ENCODE data around the gene PRKAR1B.

PRKAR1B gene

DNA sequence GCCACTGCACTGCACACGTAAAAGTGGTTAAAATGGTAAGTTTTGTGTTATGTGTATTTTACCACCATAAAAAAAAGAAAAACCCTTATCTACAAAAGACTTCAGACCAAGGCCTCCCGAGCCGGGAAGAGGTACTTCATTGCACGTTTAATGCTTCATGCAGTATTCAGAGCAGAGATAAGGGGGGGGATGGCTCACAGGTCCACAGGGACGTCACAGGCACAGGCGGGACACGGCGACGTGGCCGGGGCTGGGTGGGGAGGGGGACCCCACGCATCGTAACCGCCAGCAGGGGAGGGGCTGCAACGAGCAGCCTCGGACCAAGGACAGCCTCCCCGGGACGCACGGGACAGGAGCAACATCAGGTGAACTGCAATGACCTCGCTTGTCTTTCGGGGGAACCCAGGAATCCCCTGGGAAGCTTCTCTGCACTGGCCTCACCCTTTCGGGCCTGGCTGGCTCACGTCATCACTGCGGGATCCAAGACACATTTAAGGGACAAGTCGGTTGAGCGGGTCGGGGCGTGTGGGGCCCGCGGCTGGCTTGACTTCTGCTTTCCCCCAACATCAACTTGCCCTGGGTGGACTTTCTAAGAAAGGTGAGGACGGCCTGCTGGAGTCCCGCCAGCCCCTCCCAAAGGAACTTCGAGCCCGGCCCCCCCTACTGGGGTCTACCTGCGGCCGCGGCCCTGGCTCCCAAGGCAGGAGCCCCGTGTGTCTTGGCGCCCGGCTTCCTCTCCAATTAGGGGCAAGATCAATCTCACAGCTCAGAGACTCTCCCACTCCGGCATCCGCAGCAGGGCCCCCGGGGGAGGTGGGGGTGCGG is 177.8 kb downstream of the PRKAR1B start:
- H3K36me3 ChIP-seq (ENCODE audit: low read depth) = no peaks in the 10 kb centered on the region
- no peaks in the 10 kb centered on the region for H3K9me3 ChIP-seq (ENCODE audit: severe bottlenecking)
- no peak overlapping the region for H3K4me3 ChIP-seq (ENCODE audit: severe bottlenecking)
- DNase-seq (ENCODE audit: low spot score) = no peak
- H3K27me3 ChIP-seq (ENCODE audit: insufficient read depth, poor library complexity, severe bottlenecking) = no peaks in the 10 kb centered on the region
- no peak for ATAC-seq (ENCODE audit: low read depth)
- H3K4me1 ChIP-seq (ENCODE audit: insufficient read depth, poor library complexity, severe bottlenecking) = no peaks in the 10 kb centered on the region
- H3K27ac ChIP-seq (ENCODE audit: poor library complexity, severe bottlenecking) = no peak overlapping the region
- TF ChIP-seq, protein P1, sequence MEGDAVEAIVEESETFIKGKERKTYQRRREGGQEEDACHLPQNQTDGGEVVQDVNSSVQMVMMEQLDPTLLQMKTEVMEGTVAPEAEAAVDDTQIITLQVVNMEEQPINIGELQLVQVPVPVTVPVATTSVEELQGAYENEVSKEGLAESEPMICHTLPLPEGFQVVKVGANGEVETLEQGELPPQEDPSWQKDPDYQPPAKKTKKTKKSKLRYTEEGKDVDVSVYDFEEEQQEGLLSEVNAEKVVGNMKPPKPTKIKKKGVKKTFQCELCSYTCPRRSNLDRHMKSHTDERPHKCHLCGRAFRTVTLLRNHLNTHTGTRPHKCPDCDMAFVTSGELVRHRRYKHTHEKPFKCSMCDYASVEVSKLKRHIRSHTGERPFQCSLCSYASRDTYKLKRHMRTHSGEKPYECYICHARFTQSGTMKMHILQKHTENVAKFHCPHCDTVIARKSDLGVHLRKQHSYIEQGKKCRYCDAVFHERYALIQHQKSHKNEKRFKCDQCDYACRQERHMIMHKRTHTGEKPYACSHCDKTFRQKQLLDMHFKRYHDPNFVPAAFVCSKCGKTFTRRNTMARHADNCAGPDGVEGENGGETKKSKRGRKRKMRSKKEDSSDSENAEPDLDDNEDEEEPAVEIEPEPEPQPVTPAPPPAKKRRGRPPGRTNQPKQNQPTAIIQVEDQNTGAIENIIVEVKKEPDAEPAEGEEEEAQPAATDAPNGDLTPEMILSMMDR (IDR thresholded peaks at IDR 0.05; ENCODE audit: poor library complexity, severe bottlenecking) = no peak

DNA sequence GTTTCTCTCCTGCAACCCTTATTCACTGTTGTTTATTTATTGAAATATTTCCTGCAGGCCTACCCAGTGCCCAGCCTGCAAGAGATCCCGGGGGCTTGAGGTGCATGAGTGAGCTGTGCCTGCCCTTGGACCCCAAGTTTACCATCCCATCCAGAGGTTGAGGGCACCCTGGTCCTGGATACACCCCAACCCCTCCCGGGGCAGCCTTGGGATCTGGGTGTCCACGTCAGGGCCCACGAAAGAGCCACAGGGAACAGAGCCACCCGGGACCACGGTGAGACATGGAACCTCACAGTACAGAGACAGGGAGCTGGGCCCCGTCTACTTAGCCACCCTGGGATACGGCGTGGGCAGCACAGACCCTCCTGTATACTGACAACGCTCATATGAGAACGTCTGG is 178.7 kb downstream of the PRKAR1B start:
- Histone ChIP-seq H3K27me3 (ENCODE audit: insufficient read depth, poor library complexity, severe bottlenecking) (no peaks in the 10 kb centered on the region), H3K4me3 (ENCODE audit: severe bottlenecking) (no peak overlapping the region), H3K27ac (ENCODE audit: poor library complexity, severe bottlenecking) (no peak overlapping the region), H3K4me1 (ENCODE audit: insufficient read depth, poor library complexity, severe bottlenecking) (no peaks in the 10 kb centered on the region), H3K36me3 (ENCODE audit: low read depth) (no peaks in the 10 kb centered on the region), H3K9me3 (ENCODE audit: severe bottlenecking) (no peaks in the 10 kb centered on the region)
- ATAC-seq (ENCODE audit: low read depth) = no peak
- TF ChIP-seq, protein P1 (IDR thresholded peaks at IDR 0.05; ENCODE audit: poor library complexity, severe bottlenecking) = no peak
- DNase-seq (ENCODE audit: low spot score) = no peak

DNA sequence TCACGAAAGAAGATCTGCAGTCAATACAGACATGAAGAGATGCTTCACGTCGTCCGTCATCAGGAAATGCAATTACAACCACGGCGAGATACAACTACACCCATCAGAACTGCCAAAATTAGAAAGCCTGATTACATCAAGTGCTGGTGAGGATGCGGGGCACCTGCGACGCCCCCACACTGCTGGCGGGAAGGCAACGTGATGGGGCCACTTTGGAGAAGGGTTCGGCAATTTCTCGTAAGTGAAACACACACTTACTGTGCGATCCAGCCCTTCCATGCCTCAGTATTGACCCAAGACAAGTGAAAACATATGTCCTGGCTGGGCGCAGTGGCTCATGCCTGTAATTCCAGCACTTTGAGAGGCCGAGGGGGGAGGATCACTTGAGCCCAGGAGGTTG is 181.6 kb downstream of the PRKAR1B start:
- Histone ChIP-seq H3K4me3 (ENCODE audit: severe bottlenecking) (no peak overlapping the region), H3K36me3 (ENCODE audit: low read depth) (no peaks in the 10 kb centered on the region), H3K9me3 (ENCODE audit: severe bottlenecking) (no peaks in the 10 kb centered on the region), H3K27me3 (ENCODE audit: insufficient read depth, poor library complexity, severe bottlenecking) (no peaks in the 10 kb centered on the region), H3K27ac (ENCODE audit: poor library complexity, severe bottlenecking) (no peak overlapping the region), H3K4me1 (ENCODE audit: insufficient read depth, poor library complexity, severe bottlenecking) (peaks cover 11% of the 10 kb centered on the region)
- ATAC-seq (ENCODE audit: low read depth) (no peak), DNase-seq (ENCODE audit: low spot score) (no peak)
- TF ChIP-seq, protein P1 (IDR thresholded peaks at IDR 0.05; ENCODE audit: poor library complexity, severe bottlenecking) = no peak

DNA sequence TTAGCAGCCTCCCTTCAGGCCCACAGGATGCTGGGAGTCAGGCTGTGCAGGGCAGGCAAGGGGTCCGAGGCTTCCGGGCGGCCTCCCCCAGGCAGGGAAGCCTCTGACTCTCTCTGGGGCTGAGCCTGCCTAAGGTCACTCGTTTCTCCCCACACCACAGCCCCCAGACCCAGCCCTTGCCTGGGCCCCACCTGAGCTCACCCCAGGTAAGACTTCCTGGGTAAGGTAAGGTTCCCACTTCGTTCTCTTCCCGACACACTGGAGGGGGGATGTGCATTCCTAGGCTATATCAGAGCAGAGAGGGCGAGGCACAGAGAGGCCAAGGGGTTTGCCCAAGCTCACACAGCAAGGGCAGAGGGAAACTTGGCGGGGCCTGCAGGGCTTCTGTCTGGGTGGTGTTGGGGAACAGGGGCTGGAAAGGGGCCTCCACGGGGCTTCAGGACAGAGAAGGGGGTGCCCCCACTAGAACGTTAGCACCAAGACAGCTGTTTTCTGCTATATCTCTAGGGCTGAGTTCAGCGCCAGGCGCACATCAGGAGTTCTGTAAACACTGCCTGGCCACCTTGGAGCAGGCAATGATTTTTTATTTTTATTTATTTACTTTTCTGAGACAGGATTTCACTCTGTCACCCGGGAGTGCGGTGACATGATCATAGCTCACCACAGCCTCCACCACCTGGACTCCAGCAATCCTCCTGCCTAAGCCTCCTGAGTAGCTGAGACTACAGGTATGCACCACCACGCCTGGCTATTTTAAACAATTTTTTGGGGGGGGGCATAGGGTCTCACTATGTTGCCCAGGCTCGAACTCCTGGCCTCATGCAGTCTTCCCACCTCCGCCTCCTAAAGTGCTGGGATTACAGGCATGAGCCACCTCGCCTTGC is 182.5 kb downstream of the PRKAR1B start:
- TF ChIP-seq, protein P1 (IDR thresholded peaks at IDR 0.05; ENCODE audit: poor library complexity, severe bottlenecking) = no peak
- no peaks in the 10 kb centered on the region for H3K36me3 ChIP-seq (ENCODE audit: low read depth)
- no peak for ATAC-seq (ENCODE audit: low read depth)
- H3K4me3 ChIP-seq (ENCODE audit: severe bottlenecking) = no peak overlapping the region
- no peaks in the 10 kb centered on the region for H3K9me3 ChIP-seq (ENCODE audit: severe bottlenecking)
- H3K27ac ChIP-seq (ENCODE audit: poor library complexity, severe bottlenecking) = peak overlapping the region; percentile 78
- H3K4me1 ChIP-seq (ENCODE audit: insufficient read depth, poor library complexity, severe bottlenecking) = peaks cover 17% of the 10 kb centered on the region
- no peak for DNase-seq (ENCODE audit: low spot score)
- no peaks in the 10 kb centered on the region for H3K27me3 ChIP-seq (ENCODE audit: insufficient read depth, poor library complexity, severe bottlenecking)

Measured in RWPE2 (cell line).